GM19438 (cell line): ENCODE data around the gene BMP2K.
"Not testable (repeated sequence)": the region's sequence is repeated elsewhere in the genome, so short reads cannot be mapped to it uniquely, and the experiment has no call there.

Source experiments
- ATAC-seq: cut with Tn5 transposase; IDR thresholded peaks from one replicate; pipeline ENCODE4 v1.9.1; 2021; ENCODE audit warnings: low read depth; ENCODE audit not compliant: unreplicated experiment

The BMP2K gene

GRCh38 chr4:78787392-78788006 is 11.3 kb downstream of the BMP2K start:
- no peak for ATAC-seq

- no peak for ATAC-seq
These were observed 12.1 kb downstream of the BMP2K start for GRCh38 chr4:78788007-78788889.

- not testable (repeated sequence) for ATAC-seq
These were observed 19.7 kb downstream of the BMP2K start for GRCh38 chr4:78795594-78796416.

- no peak for ATAC-seq
These were observed 20.4 kb downstream of the BMP2K start for GRCh38 chr4:78796526-78796925.

GRCh38 chr4:78797777-78798284 is 21.7 kb downstream of the BMP2K start:
- ATAC-seq = no peak

- no peak for ATAC-seq
These were observed 23.7 kb downstream of the BMP2K start for GRCh38 chr4:78799551-78800495.

- ATAC-seq = no peak
These were observed 24.8 kb downstream of the BMP2K start for GRCh38 chr4:78800965-78801364.

GRCh38 chr4:78803983-78804382 is 27.8 kb downstream of the BMP2K start:
- no peak for ATAC-seq

- ATAC-seq = no peak
These were observed 30.9 kb downstream of the BMP2K start for GRCh38 chr4:78806943-78807460.

GRCh38 chr4:78809295-78809694 is 33.1 kb downstream of the BMP2K start:
- ATAC-seq = no peak

GRCh38 chr4:78809928-78810835 is 34.0 kb downstream of the BMP2K start:
- no peak for ATAC-seq

GRCh38 chr4:78811034-78811433 is 34.9 kb downstream of the BMP2K start:
- ATAC-seq = no peak

GRCh38 chr4:78818530-78819079 is 42.5 kb downstream of the BMP2K start:
- ATAC-seq = no peak

GRCh38 chr4:78824001-78824400 is 47.9 kb downstream of the BMP2K start:
- ATAC-seq = no peak

- no peak for ATAC-seq
These were observed 51.0 kb downstream of the BMP2K start for GRCh38 chr4:78827191-78827590.

GRCh38 chr4:78829296-78829695 is 53.1 kb downstream of the BMP2K start:
- ATAC-seq = no peak

GRCh38 chr4:78839676-78840075 is 63.5 kb downstream of the BMP2K start:
- ATAC-seq = not testable (repeated sequence)

- ATAC-seq = not testable (repeated sequence)
These were observed 64.1 kb downstream of the BMP2K start for GRCh38 chr4:78840286-78840685.
